ENCODE results near the gene CBFA2T3. TPM values are rescaled to one million over a fixed set of nuclear protein-coding genes. Genes with fewer than 3 reads are reported as not detected.

Gene CBFA2T3
- total RNA-seq, 4 donors from 2014 or later: 1.4 to 5.8 (median 1.5) TPM

DNA sequence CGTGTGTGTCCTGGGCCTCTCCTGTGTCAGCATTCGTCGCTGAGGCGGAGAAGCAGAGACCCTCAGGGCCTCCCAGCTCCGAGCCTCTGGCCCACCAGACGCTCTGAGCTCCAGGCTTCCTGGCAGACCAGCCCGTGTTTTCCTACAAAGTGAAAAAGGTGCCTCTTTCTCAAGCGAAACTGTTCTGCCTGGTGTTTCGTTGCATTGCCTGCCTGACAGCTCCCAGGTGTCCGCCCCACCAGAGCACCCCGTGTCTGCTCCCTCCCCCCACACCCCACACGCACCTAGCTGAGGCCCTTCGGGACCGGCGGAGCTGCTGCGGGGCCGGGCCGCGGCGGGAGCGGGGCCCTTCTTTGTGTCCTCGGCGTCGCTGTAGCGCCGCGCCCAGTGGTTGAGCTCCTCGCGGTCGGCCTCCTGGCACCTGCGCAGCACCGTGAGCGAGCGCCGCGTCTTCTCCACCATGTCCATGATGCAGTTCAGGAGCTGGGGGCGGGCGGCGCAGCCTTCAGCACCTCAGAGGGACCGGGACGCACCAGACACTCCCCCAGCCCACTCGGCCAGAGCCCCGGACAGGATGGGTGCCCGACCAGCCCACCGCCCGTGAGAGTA is 95.9 kb downstream of the CBFA2T3 start:
- WGBS, 2 donors (ENCODE audit: low coverage in 1 of 2): 40% methylated on average over 1 of the region's 46 CpGs; no CpG with 5 or more reads in 1 of the 2 donors
- Histone ChIP-seq H3K36me3 (peaks cover 0 to 59% of the 10 kb centered on the region in 2 donors), H3K4me1 (peaks cover 0 to 9% (median 0%) of the 10 kb centered on the region in 3 donors), H3K27me3 (peaks cover 75% of the 10 kb centered on the region), H3K27ac (no peak overlapping the region), H3K4me3 (peak overlapping the region in 1 of 2 donors; percentile 10), H3K9me3 (no peaks in the 10 kb centered on the region)
- ATAC-seq: no peak
- no peak for TF ChIP-seq EP300 (IDR thresholded peaks at IDR 0.05)
- TF ChIP-seq, protein P1, sequence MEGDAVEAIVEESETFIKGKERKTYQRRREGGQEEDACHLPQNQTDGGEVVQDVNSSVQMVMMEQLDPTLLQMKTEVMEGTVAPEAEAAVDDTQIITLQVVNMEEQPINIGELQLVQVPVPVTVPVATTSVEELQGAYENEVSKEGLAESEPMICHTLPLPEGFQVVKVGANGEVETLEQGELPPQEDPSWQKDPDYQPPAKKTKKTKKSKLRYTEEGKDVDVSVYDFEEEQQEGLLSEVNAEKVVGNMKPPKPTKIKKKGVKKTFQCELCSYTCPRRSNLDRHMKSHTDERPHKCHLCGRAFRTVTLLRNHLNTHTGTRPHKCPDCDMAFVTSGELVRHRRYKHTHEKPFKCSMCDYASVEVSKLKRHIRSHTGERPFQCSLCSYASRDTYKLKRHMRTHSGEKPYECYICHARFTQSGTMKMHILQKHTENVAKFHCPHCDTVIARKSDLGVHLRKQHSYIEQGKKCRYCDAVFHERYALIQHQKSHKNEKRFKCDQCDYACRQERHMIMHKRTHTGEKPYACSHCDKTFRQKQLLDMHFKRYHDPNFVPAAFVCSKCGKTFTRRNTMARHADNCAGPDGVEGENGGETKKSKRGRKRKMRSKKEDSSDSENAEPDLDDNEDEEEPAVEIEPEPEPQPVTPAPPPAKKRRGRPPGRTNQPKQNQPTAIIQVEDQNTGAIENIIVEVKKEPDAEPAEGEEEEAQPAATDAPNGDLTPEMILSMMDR (IDR thresholded peaks at IDR 0.05): no peak
- TF ChIP-seq POLR2A (IDR thresholded peaks at IDR 0.05): no peak
- no peak for TF ChIP-seq POLR2AphosphoS5 (IDR thresholded peaks at IDR 0.05)

DNA sequence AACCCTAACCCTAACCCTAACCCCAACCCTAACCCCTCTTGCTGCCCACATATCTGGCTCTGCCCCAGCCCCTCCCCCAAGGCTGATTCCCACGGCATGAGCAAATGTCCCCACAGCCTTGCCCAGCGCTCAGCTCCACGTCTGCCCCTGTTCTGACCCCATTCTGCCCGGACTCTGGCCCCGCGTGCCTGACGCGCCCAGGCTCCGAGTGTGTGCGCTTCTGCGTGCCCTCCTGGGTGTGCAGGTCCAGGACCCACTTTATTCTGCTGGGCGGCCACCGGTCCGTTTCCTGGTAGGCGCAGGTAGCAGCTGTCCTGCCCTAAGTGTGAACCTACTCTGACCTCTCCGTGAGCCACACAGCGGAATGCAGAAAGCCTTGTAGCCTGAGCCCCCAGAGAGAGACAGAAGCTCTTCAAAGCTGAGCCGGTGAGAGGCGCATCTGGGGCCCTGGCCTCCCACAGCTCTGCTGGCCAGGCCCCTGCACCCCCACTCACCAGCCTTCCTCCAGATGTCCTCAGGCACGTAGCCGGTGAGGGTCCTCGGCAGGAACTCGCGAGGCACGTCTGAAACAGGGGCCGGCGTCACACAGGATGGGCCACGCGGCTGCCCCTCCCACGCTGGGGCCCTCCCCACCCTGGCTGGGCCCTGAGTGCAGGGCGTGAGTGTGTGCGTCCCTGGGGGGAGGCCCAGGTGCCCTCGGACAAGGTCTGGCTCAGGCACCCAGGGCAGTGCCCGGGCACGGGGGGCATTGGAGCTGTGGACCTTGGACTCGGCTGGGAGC is 96.6 kb downstream of the CBFA2T3 start:
- Histone ChIP-seq H3K4me3 (no peak overlapping the region), H3K4me1 (peaks cover 0 to 6% (median 0%) of the 10 kb centered on the region in 3 donors), H3K9me3 (no peaks in the 10 kb centered on the region), H3K27me3 (peaks cover 75% of the 10 kb centered on the region), H3K27ac (no peak overlapping the region), H3K36me3 (peaks cover 0 to 59% of the 10 kb centered on the region in 2 donors)
- no peak for ATAC-seq
- 40 to 77% methylated on average over 2 to 13 of the region's 36 CpGs for WGBS, 2 donors (ENCODE audit: low coverage in 1 of 2)
- TF ChIP-seq POLR2AphosphoS5 (IDR thresholded peaks at IDR 0.05): no peak

DNA sequence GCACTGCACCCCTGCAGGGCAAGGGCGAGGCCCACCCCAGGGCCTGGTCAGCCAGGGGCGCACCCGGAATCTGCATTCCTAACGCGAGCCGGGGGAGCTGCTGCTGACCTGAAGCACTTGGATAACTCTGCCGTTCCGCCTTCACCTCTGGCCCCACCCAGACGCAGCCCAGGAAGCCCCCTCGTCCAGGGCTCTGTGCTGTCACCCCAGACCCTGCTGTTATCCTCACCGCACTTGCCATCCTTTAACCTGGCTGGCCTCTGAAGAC is 97.3 kb downstream of the CBFA2T3 start:
- Histone ChIP-seq H3K9me3 (no peaks in the 10 kb centered on the region), H3K36me3 (peaks cover 0 to 56% of the 10 kb centered on the region in 2 donors), H3K27me3 (peaks cover 71% of the 10 kb centered on the region), H3K4me1 (peaks cover 0 to 6% (median 0%) of the 10 kb centered on the region in 3 donors), H3K27ac (no peak overlapping the region), H3K4me3 (no peak overlapping the region)
- ATAC-seq: no peak
- 81% methylated on average over 7 of the region's 11 CpGs; no CpG with 5 or more reads in 1 of the 2 donors for WGBS, 2 donors (ENCODE audit: low coverage in 1 of 2)
- no peak for TF ChIP-seq POLR2AphosphoS5 (IDR thresholded peaks at IDR 0.05)
- TF ChIP-seq, protein P1 (IDR thresholded peaks at IDR 0.05): no peak
- no peak for TF ChIP-seq POLR2A (IDR thresholded peaks at IDR 0.05)
- no peak for TF ChIP-seq EP300 (IDR thresholded peaks at IDR 0.05)

DNA sequence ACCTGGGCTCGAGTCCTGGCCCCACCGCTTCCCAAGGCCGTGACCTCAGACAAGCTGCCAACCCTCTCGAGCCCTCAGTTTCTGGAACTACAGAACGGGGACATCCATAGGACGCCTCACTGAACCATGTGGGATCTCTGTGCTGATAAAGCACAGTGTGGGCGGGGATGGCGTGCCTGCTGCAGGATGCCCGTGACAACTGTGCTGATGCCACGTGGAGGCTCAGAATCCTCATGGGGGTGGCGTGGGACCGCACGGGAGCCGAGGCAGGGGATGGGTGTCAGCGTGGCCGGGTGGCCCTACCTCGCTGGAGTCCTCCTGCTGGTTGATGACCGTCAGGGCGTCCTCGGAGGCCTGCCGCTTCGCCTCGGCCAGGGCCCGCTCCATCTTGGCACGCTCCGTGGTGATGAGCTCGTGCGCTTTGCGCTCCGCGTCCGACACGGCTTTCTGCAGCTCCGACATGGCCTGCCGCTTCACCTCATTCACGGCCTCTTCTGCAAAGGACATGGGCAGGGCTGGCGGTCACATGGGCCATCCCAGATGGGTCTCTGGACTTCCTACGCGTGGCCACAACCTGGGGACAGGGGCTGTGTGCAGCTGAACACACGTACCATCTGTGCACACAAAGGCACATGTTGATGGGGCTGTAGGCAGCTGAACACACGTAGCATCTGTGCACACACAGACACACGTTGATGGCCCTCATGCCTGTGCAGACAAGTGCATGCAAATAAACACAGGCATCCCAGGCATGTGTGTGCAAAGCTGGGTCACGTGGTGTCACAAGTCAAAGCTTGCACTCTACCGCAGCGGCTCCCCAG is 97.8 kb downstream of the CBFA2T3 start:
- TF ChIP-seq EP300 (IDR thresholded peaks at IDR 0.05): no peak
- TF ChIP-seq POLR2A (IDR thresholded peaks at IDR 0.05): no peak
- TF ChIP-seq, protein P1 (IDR thresholded peaks at IDR 0.05): no peak
- TF ChIP-seq POLR2AphosphoS5 (IDR thresholded peaks at IDR 0.05): no peak
- WGBS, 2 donors (ENCODE audit: low coverage in 1 of 2): 79 to 91% methylated on average over 2 to 13 of the region's 45 CpGs
- Histone ChIP-seq H3K4me1 (peaks cover 0 to 6% (median 0%) of the 10 kb centered on the region in 3 donors), H3K27ac (no peak overlapping the region), H3K9me3 (no peaks in the 10 kb centered on the region), H3K27me3 (peaks cover 66% of the 10 kb centered on the region), H3K4me3 (no peak overlapping the region), H3K36me3 (peaks cover 0 to 50% of the 10 kb centered on the region in 2 donors)
- no peak for ATAC-seq

DNA sequence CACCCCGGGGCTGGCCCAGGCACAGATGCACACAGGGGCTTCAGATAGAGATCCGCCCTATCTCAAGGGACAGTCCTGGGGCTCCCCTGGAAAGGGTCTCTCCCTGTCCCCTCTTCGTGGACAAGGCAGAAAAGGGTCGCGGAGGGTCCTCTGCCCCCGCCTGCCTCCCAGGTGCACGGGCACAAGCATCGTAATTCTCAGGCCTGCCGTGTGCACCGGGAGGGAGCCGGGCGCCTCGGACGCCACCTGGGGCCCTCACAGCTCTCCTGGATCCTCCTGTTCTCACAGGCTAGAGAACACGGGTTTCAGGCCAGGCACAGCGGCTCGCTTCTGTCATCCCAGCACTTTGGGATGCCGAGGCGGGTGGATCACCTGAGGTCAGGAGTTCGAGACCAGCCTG is 98.7 kb downstream of the CBFA2T3 start:
- TF ChIP-seq POLR2A (IDR thresholded peaks at IDR 0.05) (no peak), POLR2AphosphoS5 (IDR thresholded peaks at IDR 0.05) (no peak), EP300 (IDR thresholded peaks at IDR 0.05) (no peak)
- TF ChIP-seq, protein P1 (IDR thresholded peaks at IDR 0.05): no peak
- peaks cover 69% of the 10 kb centered on the region for H3K27me3 ChIP-seq
- no peak overlapping the region for H3K27ac ChIP-seq
- WGBS, 2 donors (ENCODE audit: low coverage in 1 of 2): no CpG with 5 or more reads among the region's 20 CpGs
- H3K4me1 ChIP-seq: peaks cover 0 to 6% (median 0%) of the 10 kb centered on the region in 3 donors
- H3K4me3 ChIP-seq: no peak overlapping the region
- no peaks in the 10 kb centered on the region for H3K9me3 ChIP-seq
- ATAC-seq: no peak
- peaks cover 0 to 42% of the 10 kb centered on the region in 2 donors for H3K36me3 ChIP-seq

Measured in gastroesophageal sphincter (tissue), 4 donors.